ENCODE measurements around the gene ACACB.

GRCh38 chr12:109308534-109309380 is 192.4 kb downstream of the ACACB start, which contains the start of gene FOXN4:
- TF ChIP-seq, protein P1, sequence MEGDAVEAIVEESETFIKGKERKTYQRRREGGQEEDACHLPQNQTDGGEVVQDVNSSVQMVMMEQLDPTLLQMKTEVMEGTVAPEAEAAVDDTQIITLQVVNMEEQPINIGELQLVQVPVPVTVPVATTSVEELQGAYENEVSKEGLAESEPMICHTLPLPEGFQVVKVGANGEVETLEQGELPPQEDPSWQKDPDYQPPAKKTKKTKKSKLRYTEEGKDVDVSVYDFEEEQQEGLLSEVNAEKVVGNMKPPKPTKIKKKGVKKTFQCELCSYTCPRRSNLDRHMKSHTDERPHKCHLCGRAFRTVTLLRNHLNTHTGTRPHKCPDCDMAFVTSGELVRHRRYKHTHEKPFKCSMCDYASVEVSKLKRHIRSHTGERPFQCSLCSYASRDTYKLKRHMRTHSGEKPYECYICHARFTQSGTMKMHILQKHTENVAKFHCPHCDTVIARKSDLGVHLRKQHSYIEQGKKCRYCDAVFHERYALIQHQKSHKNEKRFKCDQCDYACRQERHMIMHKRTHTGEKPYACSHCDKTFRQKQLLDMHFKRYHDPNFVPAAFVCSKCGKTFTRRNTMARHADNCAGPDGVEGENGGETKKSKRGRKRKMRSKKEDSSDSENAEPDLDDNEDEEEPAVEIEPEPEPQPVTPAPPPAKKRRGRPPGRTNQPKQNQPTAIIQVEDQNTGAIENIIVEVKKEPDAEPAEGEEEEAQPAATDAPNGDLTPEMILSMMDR (IDR thresholded peaks at IDR 0.05): no peak
- no peak for TF ChIP-seq POLR2A (IDR thresholded peaks at IDR 0.05)

Measured in esophagus squamous epithelium (tissue), 4 donors.